Measurements from ENCODE around the gene KCNMA1.
A peak's percentile ranks its signal among the peaks of the same experiment; 100 is the strongest.

The KCNMA1 gene

GRCh38 chr10:76984559-76985443, 652.8 kb downstream of the KCNMA1 start:
- no peak overlapping the region for H3K4me3 ChIP-seq (ENCODE audit: low read depth, low read length)
- DNase-seq (ENCODE audit: low read depth), result peak; percentile 75
- TF ChIP-seq MAX (IDR thresholded peaks at IDR 0.05; ENCODE audit: low read depth, low read length) (peak; percentile 19; the same call in 1 of the 2 replicates), POLR2A (IDR thresholded peaks at IDR 0.05; ENCODE audit: extremely low read depth, insufficient read length) (no peak), MYC (IDR thresholded peaks at IDR 0.05; ENCODE audit: low read depth, low read length) (no peak), CTCF (IDR thresholded peaks at IDR 0.05; ENCODE audit: low read depth, low read length) (peak; percentile 97)

GRCh38 chr10:76983624-76984023, 654.0 kb downstream of the KCNMA1 start:
- H3K4me3 ChIP-seq (ENCODE audit: low read depth, low read length), result no peak overlapping the region
- TF ChIP-seq MAX (IDR thresholded peaks at IDR 0.05; ENCODE audit: low read depth, low read length) (no peak), CTCF (IDR thresholded peaks at IDR 0.05; ENCODE audit: low read depth, low read length) (no peak), MYC (IDR thresholded peaks at IDR 0.05; ENCODE audit: low read depth, low read length) (no peak)
- DNase-seq (ENCODE audit: low read depth), result no peak

GRCh38 chr10:76982671-76983070, 654.9 kb downstream of the KCNMA1 start:
- TF ChIP-seq MAX (IDR thresholded peaks at IDR 0.05; ENCODE audit: low read depth, low read length) (no peak), CTCF (IDR thresholded peaks at IDR 0.05; ENCODE audit: low read depth, low read length) (no peak), MYC (IDR thresholded peaks at IDR 0.05; ENCODE audit: low read depth, low read length) (no peak), POLR2A (IDR thresholded peaks at IDR 0.05; ENCODE audit: extremely low read depth, insufficient read length) (no peak)
- no peak for DNase-seq (ENCODE audit: low read depth)
- H3K4me3 ChIP-seq (ENCODE audit: low read depth, low read length), result no peak overlapping the region

DNA sequence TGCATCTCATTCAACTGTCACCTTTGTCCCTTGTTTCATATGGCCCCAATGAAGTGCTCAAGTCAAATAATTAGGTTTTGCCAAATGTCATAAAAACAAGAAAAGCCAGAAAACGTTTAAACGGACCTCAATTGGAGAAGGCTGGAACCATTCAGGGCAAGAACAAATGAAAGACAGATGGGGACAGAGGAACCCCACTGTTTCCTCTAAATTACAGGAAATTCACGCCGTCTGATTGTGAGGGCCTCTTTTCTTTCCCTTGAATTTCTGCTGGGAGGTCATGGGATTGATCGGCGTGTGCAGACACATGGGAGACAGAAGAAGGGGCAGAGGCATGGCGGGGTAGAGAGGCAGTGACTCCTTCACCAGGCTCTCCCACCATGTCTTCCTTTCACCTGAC, 656.4 kb downstream of the KCNMA1 start:
- no peak for DNase-seq (ENCODE audit: low read depth)
- TF ChIP-seq CTCF (IDR thresholded peaks at IDR 0.05; ENCODE audit: low read depth, low read length) (no peak), POLR2A (IDR thresholded peaks at IDR 0.05; ENCODE audit: extremely low read depth, insufficient read length) (no peak), MYC (IDR thresholded peaks at IDR 0.05; ENCODE audit: low read depth, low read length) (no peak), MAX (IDR thresholded peaks at IDR 0.05; ENCODE audit: low read depth, low read length) (no peak)
- no peak overlapping the region for H3K4me3 ChIP-seq (ENCODE audit: low read depth, low read length)

DNA sequence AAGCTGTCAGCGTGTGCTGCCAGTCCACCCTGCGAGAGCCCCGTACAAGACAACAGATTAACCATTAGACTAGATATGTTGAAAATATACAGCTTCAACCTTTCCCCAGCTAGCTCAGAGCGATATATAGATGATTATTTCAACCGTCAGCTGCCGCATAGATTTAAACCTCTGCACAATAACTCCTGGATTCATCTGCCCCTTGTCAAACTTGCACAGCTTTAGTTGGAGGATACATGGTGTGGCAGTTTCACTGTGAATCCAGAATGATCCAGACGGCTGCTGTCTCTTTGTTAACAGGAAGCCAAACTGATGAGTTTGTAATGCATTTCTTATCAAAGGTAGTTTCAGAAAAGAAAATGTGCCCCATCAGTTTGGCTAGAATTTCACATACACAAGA, 659.7 kb downstream of the KCNMA1 start:
- DNase-seq (ENCODE audit: low read depth), result no peak
- H3K4me3 ChIP-seq (ENCODE audit: low read depth, low read length), result no peak overlapping the region
- no peak for TF ChIP-seq MAX (IDR thresholded peaks at IDR 0.05; ENCODE audit: low read depth, low read length)
- no peak for TF ChIP-seq POLR2A (IDR thresholded peaks at IDR 0.05; ENCODE audit: extremely low read depth, insufficient read length)
- no peak for TF ChIP-seq CTCF (IDR thresholded peaks at IDR 0.05; ENCODE audit: low read depth, low read length)
- no peak for TF ChIP-seq MYC (IDR thresholded peaks at IDR 0.05; ENCODE audit: low read depth, low read length)

All from NB4 (cell line).